ENCODE results near the gene DDX11.
"Not testable (repeated sequence)": the region's sequence is repeated elsewhere in the genome, so short reads cannot be mapped to it uniquely, and the experiment has no call there.

Gene DDX11

DNA sequence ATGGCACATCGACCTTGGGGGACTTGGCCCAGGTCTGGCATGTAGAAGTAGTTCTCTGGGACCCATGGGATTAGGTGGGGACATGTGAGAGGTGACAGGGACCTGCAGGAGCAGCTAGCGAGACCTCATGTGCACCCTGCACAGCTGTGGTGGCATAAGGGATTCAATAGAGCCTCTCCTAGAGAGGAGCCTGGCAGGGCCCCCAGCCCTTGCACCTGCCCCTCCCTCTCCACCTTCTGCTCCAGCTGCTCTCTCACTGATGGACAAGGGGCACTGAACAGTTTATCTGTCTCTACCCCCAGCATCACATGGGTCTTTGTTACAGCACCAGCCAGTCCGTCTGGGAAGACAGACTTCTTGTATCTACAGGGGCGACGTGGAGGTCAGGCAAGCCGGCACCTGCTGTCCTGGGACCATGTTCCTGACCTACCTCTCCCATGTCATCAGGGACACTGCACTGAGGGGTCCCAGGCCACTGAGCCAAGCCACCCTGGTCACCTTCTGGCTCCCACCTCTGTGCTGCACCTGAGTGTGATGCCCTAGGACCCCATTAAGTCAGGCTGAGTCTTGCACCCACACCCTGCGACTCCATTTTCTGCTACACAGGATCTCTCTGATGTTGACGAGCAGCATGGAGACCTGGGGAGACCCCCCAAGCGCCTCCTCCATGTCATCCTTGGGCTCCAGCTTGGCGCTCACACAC lies 32.6 kb downstream of the DDX11 start:
- no peak overlapping the region for H4K8ac ChIP-seq (ENCODE audit: low read depth, low read length)
- WGBS, 2 donors (ENCODE audit: extremely low coverage in 2 of 2, insufficient read length in 2 of 2, insufficient replicate concordance in 1 of 2) = no CpG with 5 or more reads among the region's 10 CpGs
- no peaks in the 10 kb centered on the region for H3K9me3 ChIP-seq (replicated peaks in 1 of 2; ENCODE audit: control insufficient read depth in 2 of 2, insufficient read depth in 1 of 2, low read depth in 1 of 2, low read length in 2 of 2)
- H3K79me1 ChIP-seq (ENCODE audit: low read depth, low read length) = no peaks in the 10 kb centered on the region
- H3K27me3 ChIP-seq (ENCODE audit: control insufficient read depth in 3 of 3, insufficient read depth in 3 of 3, low read depth in 1 of 3, low read length in 3 of 3) = no peaks in the 10 kb centered on the region
- no peak overlapping the region for H3K23ac ChIP-seq (ENCODE audit: low read depth, low read length, poor library complexity)
- no peak for DNase-seq (ENCODE audit: low spot score)
- H3K4me1 ChIP-seq (ENCODE audit: control insufficient read depth in 2 of 2, insufficient read depth in 1 of 2, low read depth in 1 of 2, low read length in 2 of 2) = no peaks in the 10 kb centered on the region
- H2AFZ ChIP-seq (ENCODE audit: low read length) = no peak overlapping the region
- H3K4ac ChIP-seq (ENCODE audit: low read length) = no peak overlapping the region
- H2AK5ac ChIP-seq (ENCODE audit: low read depth, low read length) = no peak overlapping the region
- H3K14ac ChIP-seq (ENCODE audit: low read length) = no peak overlapping the region
- no peak overlapping the region for H4K91ac ChIP-seq (ENCODE audit: low read depth, low read length, poor library complexity)
- H3K27ac ChIP-seq (replicated peaks; ENCODE audit: low read length) = no peak overlapping the region
- no peak overlapping the region for H2BK15ac ChIP-seq (ENCODE audit: low read length)
- H3K4me2 ChIP-seq (ENCODE audit: insufficient read depth, low read length, poor library complexity, severe bottlenecking) = no peak overlapping the region
- H2BK5ac ChIP-seq (ENCODE audit: low read length) = no peak overlapping the region
- H3K9ac ChIP-seq (ENCODE audit: low read depth, low read length, poor library complexity) = peak overlapping the region; percentile 21
- no peak overlapping the region for H3K18ac ChIP-seq (ENCODE audit: low read length)
- H3K36me3 ChIP-seq (replicated peaks in 1 of 2; ENCODE audit: control insufficient read depth in 2 of 2, insufficient read depth in 2 of 2, low read length in 2 of 2) = peaks cover 3 to 40% of the 10 kb centered on the region in 2 donors
- no peak overlapping the region for H2BK12ac ChIP-seq (ENCODE audit: low read length)
- no peak overlapping the region for H3K4me3 ChIP-seq (ENCODE audit: low read length in 2 of 2)
- no peak overlapping the region for H2BK120ac ChIP-seq (ENCODE audit: low read depth, low read length)

DNA sequence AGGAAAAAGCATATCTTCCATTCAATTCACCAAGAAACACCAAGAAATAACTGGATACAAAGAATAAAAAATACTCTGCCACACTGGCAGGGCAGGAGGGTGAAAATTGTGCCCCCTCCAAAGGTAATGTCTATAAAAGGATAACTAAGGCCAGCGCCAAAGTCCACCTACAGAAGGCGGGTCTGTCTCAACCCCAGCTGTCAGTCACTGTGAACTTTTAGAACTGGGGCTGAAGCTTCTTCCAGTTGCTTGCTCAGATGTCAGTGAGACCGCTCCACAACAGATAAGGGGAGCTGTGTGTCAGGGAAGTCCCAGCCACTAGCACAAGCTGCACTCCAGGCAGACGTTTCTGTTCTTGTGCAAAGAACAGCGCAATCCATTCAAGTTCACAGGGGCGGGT lies 36.1 kb downstream of the DDX11 start:
- H3K9ac ChIP-seq (ENCODE audit: low read depth, low read length, poor library complexity); H2BK120ac ChIP-seq (ENCODE audit: low read depth, low read length); H4K91ac ChIP-seq (ENCODE audit: low read depth, low read length, poor library complexity); H3K27ac ChIP-seq (replicated peaks; ENCODE audit: low read length); H2AK5ac ChIP-seq (ENCODE audit: low read depth, low read length); H2BK15ac ChIP-seq (ENCODE audit: low read length); H3K4me3 ChIP-seq (ENCODE audit: low read length in 2 of 2); H3K18ac ChIP-seq (ENCODE audit: low read length); H2BK5ac ChIP-seq (ENCODE audit: low read length); H3K4me2 ChIP-seq (ENCODE audit: insufficient read depth, low read length, poor library complexity, severe bottlenecking); H2BK12ac ChIP-seq (ENCODE audit: low read length); DNase-seq (ENCODE audit: low spot score); H3K14ac ChIP-seq (ENCODE audit: low read length); H2AFZ ChIP-seq (ENCODE audit: low read length); H4K8ac ChIP-seq (ENCODE audit: low read depth, low read length); H3K23ac ChIP-seq (ENCODE audit: low read depth, low read length, poor library complexity); H3K4me1 ChIP-seq (ENCODE audit: control insufficient read depth in 2 of 2, insufficient read depth in 1 of 2, low read depth in 1 of 2, low read length in 2 of 2); H3K27me3 ChIP-seq (ENCODE audit: control insufficient read depth in 3 of 3, insufficient read depth in 3 of 3, low read depth in 1 of 3, low read length in 3 of 3); H3K79me1 ChIP-seq (ENCODE audit: low read depth, low read length); H3K4ac ChIP-seq (ENCODE audit: low read length); H3K9me3 ChIP-seq (replicated peaks in 1 of 2; ENCODE audit: control insufficient read depth in 2 of 2, insufficient read depth in 1 of 2, low read depth in 1 of 2, low read length in 2 of 2): not testable (repeated sequence)
- WGBS, 2 donors (ENCODE audit: extremely low coverage in 2 of 2, insufficient read length in 2 of 2, insufficient replicate concordance in 1 of 2) = no CpG with 5 or more reads among the region's 6 CpGs
- peaks cover 0 to 11% of the 10 kb centered on the region in 2 donors for H3K36me3 ChIP-seq (replicated peaks in 1 of 2; ENCODE audit: control insufficient read depth in 2 of 2, insufficient read depth in 2 of 2, low read length in 2 of 2)

DNA sequence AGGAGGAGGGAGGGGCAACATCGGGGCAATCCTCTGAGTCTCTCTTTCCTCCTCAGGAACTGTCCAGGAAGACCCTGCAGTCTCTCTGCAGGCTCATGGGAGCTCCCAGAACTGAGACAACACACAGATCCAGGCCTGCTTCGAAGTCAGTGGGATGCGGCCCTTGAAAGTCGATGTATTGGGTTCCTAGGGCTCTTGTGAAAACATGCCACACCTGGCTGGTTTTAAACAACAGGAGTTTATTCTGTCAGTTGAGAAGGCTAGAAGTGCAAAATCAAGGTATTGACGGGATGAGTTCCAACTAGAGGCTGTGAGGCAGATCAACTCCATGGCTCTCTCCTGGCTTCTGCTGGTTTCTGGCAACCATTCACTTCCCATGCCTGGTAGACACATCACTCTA lies 36.6 kb downstream of the DDX11 start:
- not testable (repeated sequence) for H3K9me3 ChIP-seq (replicated peaks in 1 of 2; ENCODE audit: control insufficient read depth in 2 of 2, insufficient read depth in 1 of 2, low read depth in 1 of 2, low read length in 2 of 2); H3K27ac ChIP-seq (replicated peaks; ENCODE audit: low read length); H3K4me2 ChIP-seq (ENCODE audit: insufficient read depth, low read length, poor library complexity, severe bottlenecking); H3K14ac ChIP-seq (ENCODE audit: low read length); H3K4ac ChIP-seq (ENCODE audit: low read length); H2BK15ac ChIP-seq (ENCODE audit: low read length); H2BK12ac ChIP-seq (ENCODE audit: low read length); H3K23ac ChIP-seq (ENCODE audit: low read depth, low read length, poor library complexity); H3K4me1 ChIP-seq (ENCODE audit: control insufficient read depth in 2 of 2, insufficient read depth in 1 of 2, low read depth in 1 of 2, low read length in 2 of 2); H3K4me3 ChIP-seq (ENCODE audit: low read length in 2 of 2); H4K91ac ChIP-seq (ENCODE audit: low read depth, low read length, poor library complexity); H3K79me1 ChIP-seq (ENCODE audit: low read depth, low read length); H3K27me3 ChIP-seq (ENCODE audit: control insufficient read depth in 3 of 3, insufficient read depth in 3 of 3, low read depth in 1 of 3, low read length in 3 of 3); DNase-seq (ENCODE audit: low spot score); H4K8ac ChIP-seq (ENCODE audit: low read depth, low read length); H2BK120ac ChIP-seq (ENCODE audit: low read depth, low read length); H3K18ac ChIP-seq (ENCODE audit: low read length); H2AK5ac ChIP-seq (ENCODE audit: low read depth, low read length); H3K9ac ChIP-seq (ENCODE audit: low read depth, low read length, poor library complexity); H2BK5ac ChIP-seq (ENCODE audit: low read length); H2AFZ ChIP-seq (ENCODE audit: low read length)
- peaks cover 0 to 11% of the 10 kb centered on the region in 2 donors for H3K36me3 ChIP-seq (replicated peaks in 1 of 2; ENCODE audit: control insufficient read depth in 2 of 2, insufficient read depth in 2 of 2, low read length in 2 of 2)
- no CpG with 5 or more reads among the region's 5 CpGs for WGBS, 2 donors (ENCODE audit: extremely low coverage in 2 of 2, insufficient read length in 2 of 2, insufficient replicate concordance in 1 of 2)

DNA sequence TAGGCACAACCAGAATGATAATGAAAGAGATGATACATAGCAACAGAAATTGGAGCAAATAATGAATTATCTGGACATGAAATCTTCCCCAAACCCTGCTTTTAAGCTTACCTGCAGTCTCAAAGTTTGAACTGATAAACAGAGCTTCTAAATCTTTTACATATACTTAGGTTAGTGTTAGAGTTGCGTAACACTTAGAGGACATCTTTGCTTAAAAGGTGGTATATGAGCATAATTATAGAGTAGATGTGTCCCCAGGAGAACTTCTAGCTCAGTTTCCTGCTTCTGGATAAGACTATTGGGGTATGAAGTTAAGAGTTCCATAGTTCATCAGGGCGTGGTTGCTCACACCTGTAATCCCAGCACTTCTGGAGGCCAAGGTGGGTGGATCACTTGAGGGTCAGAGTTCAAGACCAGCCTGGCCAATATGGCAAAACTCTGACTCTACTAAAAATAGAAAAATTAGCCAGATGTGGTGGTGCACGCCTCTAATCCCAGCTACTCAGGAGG lies 41.5 kb downstream of the DDX11 start:
- not testable (repeated sequence) for H3K9ac ChIP-seq (ENCODE audit: low read depth, low read length, poor library complexity); H3K27ac ChIP-seq (replicated peaks; ENCODE audit: low read length); H4K91ac ChIP-seq (ENCODE audit: low read depth, low read length, poor library complexity); H4K8ac ChIP-seq (ENCODE audit: low read depth, low read length); H3K18ac ChIP-seq (ENCODE audit: low read length); H2AK5ac ChIP-seq (ENCODE audit: low read depth, low read length); H3K4me3 ChIP-seq (ENCODE audit: low read length in 2 of 2); H3K36me3 ChIP-seq (replicated peaks in 1 of 2; ENCODE audit: control insufficient read depth in 2 of 2, insufficient read depth in 2 of 2, low read length in 2 of 2); H2BK120ac ChIP-seq (ENCODE audit: low read depth, low read length); H3K79me1 ChIP-seq (ENCODE audit: low read depth, low read length); H3K14ac ChIP-seq (ENCODE audit: low read length); DNase-seq (ENCODE audit: low spot score); H2BK15ac ChIP-seq (ENCODE audit: low read length); H3K9me3 ChIP-seq (replicated peaks in 1 of 2; ENCODE audit: control insufficient read depth in 2 of 2, insufficient read depth in 1 of 2, low read depth in 1 of 2, low read length in 2 of 2); H2BK12ac ChIP-seq (ENCODE audit: low read length); H3K23ac ChIP-seq (ENCODE audit: low read depth, low read length, poor library complexity); H3K4me2 ChIP-seq (ENCODE audit: insufficient read depth, low read length, poor library complexity, severe bottlenecking); H3K4ac ChIP-seq (ENCODE audit: low read length); H2BK5ac ChIP-seq (ENCODE audit: low read length); H2AFZ ChIP-seq (ENCODE audit: low read length)
- Histone ChIP-seq H3K4me1 (ENCODE audit: control insufficient read depth in 2 of 2, insufficient read depth in 1 of 2, low read depth in 1 of 2, low read length in 2 of 2) (peaks cover 9 to 16% of the 10 kb centered on the region in 2 donors), H3K27me3 (ENCODE audit: control insufficient read depth in 3 of 3, insufficient read depth in 3 of 3, low read depth in 1 of 3, low read length in 3 of 3) (peaks cover 3 to 27% (median 20%) of the 10 kb centered on the region in 3 experiments)
- no CpG with 5 or more reads among the region's 3 CpGs for WGBS, 2 donors (ENCODE audit: extremely low coverage in 2 of 2, insufficient read length in 2 of 2, insufficient replicate concordance in 1 of 2)
